GM18907 (cell line): Measurements from ENCODE around the gene SSR4.

ENCODE experiments used
- ATAC-seq: cut with Tn5 transposase; IDR thresholded peaks from one replicate; pipeline ENCODE4 v1.9.1; 2021; ENCODE audit warnings: mild to moderate bottlenecking, moderate library complexity; ENCODE audit not compliant: unreplicated experiment

The SSR4 gene

DNA sequence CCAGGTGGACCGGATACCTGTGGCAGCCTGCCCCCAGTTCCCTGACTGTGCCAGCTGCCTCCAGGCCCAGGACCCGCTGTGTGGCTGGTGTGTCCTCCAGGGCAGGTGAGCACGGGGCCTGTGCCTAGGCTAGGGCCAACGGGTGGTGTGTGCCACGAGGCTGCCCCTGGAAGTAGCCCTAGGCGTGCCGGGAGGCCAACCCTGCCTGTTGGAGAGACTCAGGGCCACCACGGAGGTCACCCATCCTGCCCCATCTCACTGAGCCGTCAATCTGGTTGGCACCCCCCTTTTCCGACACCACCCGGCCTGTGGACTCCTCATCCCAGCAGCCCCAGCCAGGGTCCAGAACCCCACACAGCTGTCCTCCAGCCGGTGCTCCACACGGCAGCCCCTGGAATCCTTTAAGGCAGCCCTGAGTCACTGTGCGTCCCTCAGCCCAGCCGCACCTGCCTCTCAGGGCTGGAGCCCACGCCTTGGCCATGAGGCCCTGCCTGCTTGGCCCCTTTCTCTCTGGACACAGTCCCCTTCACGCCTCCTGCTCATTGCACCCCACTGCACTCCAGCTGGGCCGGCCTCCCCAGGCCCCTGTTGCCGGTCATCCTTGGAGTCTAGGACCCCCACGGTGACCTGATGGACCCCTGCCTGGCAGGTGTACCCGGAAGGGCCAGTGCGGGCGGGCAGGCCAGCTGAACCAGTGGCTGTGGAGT, 25.2 kb upstream of the SSR4 start:
- no peak for ATAC-seq

DNA sequence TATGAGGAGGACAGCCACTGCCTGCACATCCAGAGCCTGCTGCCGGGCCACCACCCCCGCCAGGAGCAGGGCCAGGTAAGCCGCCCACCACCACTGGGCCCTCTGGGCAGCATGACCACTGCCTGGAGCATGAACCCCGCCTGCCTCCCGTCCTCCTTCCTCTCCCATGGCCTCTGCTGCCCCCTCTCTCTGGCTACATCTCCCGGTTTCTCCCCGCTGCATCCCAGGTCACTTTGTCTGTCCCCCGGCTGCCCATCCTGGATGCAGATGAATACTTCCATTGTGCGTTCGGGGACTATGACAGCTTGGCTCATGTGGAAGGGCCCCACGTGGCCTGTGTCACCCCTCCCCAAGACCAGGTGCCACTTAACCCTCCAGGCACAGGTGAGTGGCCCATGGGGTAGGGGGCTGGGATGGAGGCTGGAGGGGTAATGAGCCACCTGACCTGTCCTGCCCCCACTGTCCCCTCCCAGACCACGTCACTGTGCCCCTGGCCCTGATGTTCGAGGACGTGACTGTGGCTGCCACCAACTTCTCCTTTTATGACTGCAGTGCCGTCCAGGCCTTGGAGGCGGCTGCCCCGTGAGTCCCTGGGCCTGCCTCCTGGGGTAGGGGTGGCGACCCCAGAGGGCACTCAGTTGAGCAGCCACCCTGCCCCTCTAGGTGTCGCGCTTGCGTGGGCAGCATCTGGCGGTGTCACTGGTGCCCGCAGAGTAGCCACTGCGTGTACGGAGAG, 24.4 kb upstream of the SSR4 start:
- ATAC-seq, result no peak

DNA sequence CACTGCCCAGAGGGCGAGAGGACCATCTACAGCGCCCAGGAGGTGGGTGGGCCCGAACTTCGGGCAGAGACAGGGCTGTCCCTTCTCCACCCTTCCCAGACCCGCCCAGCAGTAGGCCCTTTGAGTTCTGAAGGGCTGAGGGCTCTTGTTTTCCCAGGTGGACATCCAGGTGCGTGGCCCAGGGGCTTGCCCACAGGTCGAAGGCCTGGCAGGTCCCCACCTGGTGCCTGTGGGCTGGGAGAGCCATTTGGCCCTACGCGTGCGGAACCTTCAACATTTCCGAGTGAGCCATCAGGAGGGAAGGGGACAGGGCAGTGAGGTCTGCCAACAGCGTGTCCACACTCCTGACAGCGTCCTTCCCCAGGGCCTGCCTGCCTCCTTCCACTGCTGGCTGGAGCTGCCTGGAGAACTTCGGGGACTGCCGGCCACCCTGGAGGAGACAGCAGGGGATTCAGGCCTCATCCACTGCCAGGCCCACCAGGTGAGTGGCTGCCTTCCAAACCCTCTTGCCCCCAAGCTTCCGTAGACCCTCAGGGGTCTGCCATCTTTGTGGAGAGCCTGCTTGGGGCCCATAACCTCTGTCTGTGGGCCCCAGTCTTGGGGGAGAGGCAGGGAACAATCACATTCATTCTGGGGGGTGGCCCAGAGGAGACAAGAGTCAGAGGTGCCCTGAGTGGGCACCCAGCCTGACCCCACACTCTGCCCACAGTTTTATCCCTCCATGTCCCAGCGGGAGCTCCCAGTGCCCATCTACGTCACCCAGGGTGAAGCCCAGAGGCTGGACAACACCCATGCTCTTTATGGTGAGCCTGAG, 23.7 kb upstream of the SSR4 start:
- ATAC-seq, result no peak

DNA sequence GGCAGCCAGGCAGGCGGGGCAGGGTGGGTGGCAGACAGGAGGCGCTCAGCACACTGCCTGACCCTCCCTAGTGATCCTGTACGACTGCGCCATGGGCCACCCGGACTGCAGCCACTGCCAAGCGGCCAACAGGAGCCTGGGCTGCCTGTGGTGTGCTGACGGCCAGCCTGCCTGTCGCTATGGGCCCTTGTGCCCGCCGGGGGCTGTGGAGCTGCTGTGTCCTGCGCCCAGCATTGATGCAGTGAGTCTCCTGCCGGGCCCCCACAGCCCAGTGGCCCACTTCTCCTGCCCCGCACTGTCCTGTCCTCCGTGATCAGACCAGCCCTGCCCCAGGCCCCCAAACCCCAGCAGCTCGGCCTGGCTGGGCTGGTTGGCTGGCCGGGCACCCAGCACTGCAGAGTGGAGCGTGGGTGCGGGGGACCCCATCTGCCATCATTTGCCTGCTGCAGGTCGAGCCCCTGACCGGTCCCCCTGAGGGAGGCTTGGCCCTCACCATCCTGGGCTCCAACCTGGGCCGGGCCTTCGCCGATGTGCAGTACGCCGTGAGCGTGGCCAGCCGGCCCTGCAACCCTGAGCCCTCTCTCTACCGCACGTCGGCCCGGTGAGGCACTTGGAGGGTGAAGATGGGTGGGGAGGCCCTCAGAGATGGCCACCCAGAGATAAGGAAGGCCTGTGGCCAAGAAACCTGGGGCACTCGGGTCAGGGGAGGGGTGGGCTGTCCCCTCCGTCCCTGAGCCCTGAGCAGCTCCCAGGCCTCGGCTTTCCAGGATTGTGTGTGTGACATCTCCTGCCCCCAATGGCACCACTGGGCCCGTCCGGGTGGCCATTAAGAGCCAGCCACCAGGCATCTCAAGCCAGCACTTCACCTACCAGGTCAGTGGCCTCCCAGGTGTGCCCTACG, 22.8 kb upstream of the SSR4 start:
- no peak for ATAC-seq

DNA sequence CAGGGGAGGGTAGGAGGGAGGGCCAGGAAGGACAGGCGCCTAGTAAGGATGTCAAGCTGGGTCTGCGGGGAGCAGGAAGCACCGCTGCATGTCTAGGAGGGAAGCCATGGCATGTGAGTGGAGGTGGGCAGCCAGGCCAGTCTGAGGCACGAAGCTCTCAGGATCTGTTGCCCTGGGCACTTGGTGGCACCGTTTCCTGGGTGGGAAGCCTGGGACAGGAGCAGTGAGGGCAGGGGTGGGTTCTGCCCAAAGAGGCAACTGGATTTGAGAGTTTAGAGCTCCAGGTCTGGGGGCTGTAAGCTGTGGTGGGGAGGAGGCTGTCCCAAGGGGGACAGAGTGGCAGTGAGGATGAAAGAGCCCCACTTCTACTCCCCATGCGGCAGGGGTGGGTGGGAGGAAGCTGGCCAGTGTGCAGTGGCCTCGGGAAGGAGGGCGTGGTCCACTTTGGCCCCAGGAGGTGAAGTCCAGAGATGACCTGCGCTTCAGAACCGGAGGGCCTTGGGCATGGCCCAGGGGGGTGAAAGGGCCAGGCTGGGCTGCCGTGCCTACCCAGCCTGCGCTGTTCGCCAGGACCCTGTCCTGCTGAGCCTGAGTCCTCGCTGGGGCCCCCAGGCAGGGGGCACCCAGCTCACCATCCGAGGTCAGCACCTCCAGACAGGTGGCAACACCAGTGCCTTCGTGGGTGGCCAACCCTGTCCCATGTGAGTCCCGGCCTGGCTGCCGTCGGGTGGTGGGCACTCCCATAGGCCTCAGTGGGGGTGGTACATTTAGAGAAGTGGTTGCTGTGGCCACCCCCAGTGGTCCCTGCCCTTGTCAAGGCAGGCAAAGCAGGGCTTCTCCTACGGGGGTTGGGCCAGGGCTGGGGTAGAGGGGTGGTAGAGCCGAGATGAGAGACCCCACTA, 21.9 kb upstream of the SSR4 start:
- no peak for ATAC-seq

DNA sequence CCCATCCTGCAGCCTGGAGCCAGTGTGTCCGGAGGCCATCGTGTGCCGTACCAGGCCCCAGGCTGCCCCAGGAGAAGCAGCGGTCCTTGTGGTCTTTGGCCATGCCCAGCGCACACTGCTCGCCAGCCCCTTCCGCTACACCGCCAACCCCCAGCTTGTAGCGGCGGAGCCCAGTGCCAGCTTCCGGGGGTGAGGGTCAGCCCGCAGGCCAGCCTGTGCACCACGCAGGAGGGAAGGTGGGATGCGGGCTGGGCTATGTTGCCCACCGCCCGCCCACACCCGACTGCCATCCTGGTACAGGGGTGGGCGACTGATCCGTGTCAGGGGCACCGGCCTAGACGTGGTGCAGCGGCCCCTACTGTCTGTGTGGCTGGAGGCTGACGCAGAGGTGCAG, 21.3 kb upstream of the SSR4 start:
- ATAC-seq, result no peak

DNA sequence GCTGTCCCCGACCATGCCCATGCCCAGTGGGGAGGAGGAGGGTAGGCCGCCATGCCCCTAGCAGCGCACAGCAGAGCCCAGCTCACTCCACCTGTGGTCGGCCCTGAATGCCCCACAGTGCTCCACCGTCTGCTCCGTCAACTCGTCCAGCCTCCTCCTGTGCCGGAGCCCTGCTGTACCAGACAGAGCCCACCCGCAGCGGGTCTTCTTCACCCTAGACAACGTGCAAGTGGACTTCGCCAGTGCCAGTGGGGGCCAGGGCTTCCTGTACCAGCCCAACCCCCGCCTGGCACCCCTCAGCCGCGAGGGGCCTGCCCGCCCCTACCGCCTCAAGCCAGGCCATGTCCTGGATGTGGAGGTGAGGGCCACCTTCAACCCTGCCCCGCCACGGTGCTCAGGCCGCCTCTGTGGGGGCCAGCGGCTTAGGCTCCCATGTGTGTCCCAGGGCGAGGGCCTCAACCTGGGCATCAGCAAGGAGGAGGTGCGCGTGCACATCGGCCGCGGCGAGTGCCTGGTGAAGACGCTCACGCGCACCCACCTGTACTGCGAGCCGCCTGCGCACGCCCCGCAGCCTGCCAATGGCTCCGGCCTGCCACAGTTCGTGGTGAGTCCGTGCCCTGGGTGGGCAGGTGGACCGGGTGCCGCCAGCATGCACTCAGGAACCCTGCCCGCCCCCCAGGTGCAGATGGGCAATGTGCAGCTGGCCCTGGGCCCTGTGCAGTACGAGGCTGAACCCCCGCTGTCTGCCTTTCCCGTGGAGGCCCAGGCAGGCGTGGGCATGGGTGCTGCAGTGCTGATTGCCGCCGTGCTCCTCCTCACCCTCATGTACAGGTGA, 20.5 kb upstream of the SSR4 start:
- ATAC-seq, result no peak

DNA sequence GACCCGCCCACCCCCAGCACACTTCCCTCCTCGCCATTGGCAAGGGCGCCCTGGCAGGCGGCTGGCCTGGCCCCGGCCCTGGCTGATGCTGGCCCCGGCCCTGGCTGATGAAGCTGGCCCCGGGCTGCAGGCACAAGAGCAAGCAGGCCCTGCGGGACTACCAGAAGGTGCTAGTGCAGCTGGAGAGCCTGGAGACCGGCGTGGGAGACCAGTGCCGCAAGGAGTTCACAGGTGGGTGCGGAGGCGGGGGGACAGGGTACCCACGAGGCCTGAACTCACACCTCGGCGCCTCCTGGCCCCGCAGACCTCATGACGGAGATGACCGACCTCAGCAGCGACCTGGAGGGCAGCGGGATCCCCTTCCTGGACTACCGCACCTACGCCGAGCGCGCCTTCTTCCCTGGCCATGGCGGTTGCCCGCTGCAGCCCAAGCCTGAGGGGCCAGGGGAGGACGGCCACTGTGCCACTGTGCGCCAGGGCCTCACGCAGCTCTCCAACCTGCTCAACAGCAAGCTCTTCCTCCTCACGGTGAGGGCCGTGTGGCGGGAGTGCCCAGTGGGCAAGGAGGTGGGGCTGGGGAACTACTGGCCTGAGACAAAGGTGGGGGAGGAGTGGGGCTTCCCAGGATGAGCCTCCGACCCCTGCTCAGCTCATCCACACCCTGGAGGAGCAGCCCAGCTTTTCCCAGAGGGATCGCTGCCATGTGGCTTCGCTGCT, 19.7 kb upstream of the SSR4 start:
- no peak for ATAC-seq

DNA sequence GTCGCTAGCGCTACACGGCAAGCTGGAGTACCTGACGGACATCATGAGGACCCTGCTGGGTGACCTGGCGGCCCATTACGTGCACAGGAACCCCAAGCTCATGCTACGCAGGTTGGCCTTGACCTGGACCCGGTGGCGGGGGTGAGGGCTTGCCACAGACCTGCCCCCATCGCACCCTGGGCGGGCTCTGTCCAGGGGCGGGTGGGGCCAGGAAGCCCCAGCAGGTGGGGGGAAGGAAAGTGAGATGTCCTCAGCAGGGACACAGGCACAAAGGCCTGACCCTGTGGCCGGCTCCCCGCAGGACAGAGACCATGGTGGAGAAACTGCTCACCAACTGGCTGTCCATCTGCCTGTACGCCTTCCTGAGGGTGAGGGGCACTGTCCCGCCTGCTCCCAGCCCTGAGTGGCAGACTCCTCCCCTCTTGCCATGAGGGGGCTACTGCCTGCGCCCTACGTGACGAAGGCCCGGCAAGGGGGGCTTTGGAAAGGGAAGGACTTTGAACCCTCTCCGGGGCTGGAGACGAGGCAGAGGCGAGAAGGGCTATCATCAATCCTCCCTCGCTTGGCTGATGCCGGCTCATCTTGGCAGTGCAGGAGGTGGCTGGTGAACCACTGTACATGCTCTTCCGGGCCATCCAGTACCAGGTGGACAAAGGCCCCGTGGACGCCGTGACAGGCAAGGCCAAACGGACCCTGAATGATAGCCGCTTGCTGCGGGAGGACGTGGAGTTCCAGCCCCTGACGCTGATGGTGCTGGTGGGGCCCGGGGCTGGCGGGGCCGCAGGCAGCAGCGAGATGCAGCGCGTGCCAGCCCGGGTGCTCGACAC, 19.0 kb upstream of the SSR4 start:
- no peak for ATAC-seq

DNA sequence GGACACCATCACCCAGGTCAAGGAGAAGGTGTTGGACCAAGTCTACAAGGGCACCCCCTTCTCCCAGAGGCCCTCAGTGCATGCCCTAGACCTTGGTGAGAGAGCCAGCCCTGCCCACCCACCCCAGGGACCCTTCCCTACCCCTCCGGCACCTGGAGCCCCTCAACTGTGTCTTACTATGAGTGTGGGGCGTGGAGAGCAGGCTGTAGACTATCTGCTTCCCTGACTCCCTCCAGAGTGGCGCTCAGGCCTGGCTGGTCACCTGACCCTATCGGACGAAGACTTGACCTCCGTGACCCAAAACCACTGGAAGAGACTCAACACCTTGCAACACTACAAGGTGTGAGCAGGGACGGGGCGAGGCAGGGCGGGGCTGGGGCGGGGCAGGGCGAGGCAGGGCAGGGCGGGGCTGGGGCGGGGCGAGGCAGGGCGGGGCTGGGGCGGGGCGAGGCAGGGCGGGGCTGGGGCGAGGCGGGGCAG, 18.3 kb upstream of the SSR4 start:
- ATAC-seq, result no peak

DNA sequence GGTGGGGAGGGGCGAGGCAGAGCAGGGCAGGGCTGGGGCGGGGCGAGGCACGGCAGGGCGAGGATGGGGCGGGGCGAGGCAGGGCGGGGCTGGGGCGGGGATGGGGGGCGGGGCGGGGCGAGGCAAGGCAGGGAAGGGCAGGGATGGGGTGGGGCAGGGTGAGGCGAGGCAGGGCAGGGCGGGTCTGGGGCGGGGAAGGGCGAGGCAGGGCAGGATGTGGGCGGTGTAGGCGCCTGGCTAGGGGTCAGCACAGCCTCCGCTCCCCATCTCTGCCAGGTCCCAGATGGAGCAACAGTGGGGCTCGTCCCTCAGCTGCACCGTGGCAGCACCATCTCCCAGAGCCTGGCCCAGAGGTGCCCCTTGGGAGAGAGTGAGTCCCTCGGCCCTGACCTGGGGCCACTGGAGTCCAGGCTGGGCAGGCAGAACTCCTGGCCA, 17.8 kb upstream of the SSR4 start:
- ATAC-seq, result no peak

DNA sequence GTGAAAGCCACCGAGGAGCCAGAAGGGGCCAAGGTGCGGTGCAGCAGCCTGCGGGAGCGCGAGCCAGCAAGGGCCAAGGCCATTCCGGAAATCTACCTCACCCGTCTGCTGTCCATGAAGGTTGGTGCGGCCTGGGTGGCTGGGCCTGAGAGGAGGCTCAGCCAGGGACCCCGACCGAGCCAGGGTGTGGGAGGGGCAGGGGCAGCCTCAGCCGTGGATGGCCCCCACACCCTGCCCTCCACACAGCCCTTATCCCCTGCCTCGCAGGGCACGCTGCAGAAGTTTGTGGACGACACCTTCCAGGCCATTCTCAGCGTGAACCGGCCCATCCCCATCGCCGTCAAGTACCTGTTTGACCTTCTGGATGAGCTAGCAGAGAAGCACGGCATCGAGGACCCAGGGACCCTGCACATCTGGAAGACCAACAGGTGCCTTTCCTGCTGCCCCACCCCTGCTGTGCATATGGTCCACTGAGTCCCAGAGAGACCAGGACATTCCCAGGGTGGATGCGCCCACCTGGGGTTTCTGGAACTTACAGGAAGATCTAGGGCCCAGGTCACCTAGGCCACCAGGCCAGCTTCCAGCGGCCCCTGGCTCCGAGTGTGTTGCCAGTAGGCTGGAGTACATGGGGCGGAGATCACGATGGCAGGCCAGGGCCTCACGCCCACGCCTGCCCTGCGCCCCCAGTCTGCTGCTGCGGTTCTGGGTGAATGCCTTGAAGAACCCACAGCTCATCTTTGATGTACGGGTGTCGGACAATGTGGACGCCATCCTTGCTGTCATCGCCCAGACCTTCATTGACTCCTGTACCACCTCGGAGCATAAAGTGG, 17.0 kb upstream of the SSR4 start:
- no peak for ATAC-seq

DNA sequence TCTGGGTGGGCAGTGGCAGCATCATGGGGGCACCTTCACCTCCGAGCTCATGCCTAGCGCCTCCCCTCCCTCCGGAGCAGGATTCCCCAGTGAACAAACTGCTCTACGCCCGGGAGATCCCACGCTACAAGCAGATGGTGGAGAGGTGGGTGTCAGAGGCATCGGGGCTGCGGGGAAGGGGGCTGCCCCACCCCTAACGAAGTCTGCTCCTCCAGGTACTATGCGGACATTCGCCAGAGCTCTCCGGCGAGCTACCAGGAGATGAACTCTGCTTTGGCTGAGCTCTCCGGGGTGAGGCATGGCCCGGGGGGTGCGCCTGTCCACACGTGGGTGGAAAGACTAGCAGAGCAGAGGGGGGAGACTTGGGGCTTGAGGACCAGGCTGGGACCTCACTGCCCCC, 16.3 kb upstream of the SSR4 start:
- ATAC-seq, result no peak

DNA sequence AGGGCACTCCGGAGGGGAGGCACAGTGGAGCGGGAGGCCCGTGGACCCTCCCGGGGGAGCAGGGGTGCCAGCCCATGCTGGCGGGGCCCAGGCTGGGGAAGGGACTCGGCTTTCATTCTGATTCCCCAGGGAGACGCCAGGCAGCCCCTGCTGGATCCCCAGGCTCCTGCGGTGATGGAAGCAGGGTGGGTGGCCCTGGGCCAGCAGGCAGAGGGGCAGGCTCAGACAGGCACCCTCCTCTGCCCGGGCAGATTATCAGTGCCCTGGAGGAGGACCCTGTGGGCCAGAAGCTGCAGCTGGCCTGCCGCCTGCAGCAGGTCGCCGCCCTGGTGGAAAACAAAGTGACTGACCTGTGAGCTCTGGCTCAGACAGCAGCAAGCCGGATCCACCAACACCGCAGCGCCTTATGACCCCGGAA, 15.8 kb upstream of the SSR4 start:
- ATAC-seq, result no peak

DNA sequence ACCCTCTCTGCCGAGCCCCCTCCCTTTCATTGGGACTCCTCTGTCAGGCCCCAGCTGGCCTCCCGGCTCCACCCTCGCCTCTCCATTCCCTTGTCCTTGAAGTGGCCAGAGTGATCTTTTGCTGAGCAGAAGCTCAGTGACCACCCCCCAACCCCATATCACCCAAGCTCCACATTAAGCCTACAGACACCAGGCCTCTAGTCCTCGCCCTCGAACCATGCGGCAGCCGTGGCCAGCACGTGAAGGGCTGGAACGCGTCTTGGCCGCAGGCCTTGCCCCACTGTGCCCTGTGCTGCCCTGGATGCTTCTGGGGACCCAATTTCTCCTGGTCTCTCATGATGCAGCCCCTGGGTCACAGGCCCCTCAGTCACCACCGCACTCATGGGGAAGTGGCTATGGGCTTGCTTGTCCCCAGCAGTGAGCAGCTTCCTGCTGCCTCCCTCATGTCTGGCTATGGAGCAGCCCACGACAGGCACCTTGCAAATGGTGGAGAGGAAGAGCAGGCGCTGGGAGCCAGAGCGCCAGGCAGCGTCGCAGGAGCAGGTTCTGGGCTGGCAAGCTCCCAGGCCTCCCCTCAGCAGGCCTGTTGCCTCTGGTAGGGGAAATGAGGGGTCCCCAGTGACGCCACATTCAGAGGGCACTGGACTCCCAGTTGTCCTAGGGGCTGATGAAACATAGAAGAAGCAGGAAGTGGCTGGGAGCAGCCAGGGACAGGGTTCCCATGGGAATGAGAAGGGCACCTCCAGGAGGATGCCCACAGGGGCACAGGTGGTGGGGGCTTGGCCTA, 14.4 kb upstream of the SSR4 start:
- no peak for ATAC-seq
